DMS53 treated with DMSO at 0.1 percent for 48 hours (cell line): ENCODE measurements around the gene PHACTR1.
"Not testable (repeated sequence)": the region's sequence is repeated elsewhere in the genome, so short reads cannot be mapped to it uniquely, and the experiment has no call there.

ENCODE experiments used
- DNase-seq: peaks from one replicate; lab custom pipeline; 2025; ENCODE audit not compliant: unreplicated experiment; lab: John Stamatoyannopoulos, UW

The PHACTR1 gene

GRCh38 chr6:13222048-13222447 is 505.5 kb downstream of the PHACTR1 start:
- DNase-seq, result no peak

- no peak for DNase-seq
Measured at GRCh38 chr6:13226071-13226470, 509.5 kb downstream of the PHACTR1 start.

GRCh38 chr6:13228264-13229204 is 512.0 kb downstream of the PHACTR1 start:
- DNase-seq, result no peak

GRCh38 chr6:13229205-13230085 is 512.9 kb downstream of the PHACTR1 start:
- DNase-seq, result no peak

- DNase-seq, result no peak
Measured at GRCh38 chr6:13233106-13233505, 516.5 kb downstream of the PHACTR1 start.

GRCh38 chr6:13234130-13234529 is 517.6 kb downstream of the PHACTR1 start:
- DNase-seq, result no peak

GRCh38 chr6:13235339-13235738 is 518.8 kb downstream of the PHACTR1 start:
- no peak for DNase-seq

- no peak for DNase-seq
Measured at GRCh38 chr6:13237318-13237717, 520.8 kb downstream of the PHACTR1 start.

GRCh38 chr6:13238017-13238416 is 521.5 kb downstream of the PHACTR1 start:
- DNase-seq, result no peak

GRCh38 chr6:13238640-13239216 is 522.2 kb downstream of the PHACTR1 start:
- no peak for DNase-seq

GRCh38 chr6:13239530-13240455 is 523.2 kb downstream of the PHACTR1 start:
- no peak for DNase-seq

- no peak for DNase-seq
Measured at GRCh38 chr6:13241364-13241763, 524.8 kb downstream of the PHACTR1 start.

GRCh38 chr6:13242178-13242577 is 525.6 kb downstream of the PHACTR1 start:
- DNase-seq, result no peak

GRCh38 chr6:13242590-13242989 is 526.0 kb downstream of the PHACTR1 start:
- no peak for DNase-seq

GRCh38 chr6:13243033-13243432 is 526.5 kb downstream of the PHACTR1 start:
- DNase-seq, result no peak

GRCh38 chr6:13243745-13244144 is 527.2 kb downstream of the PHACTR1 start:
- not testable (repeated sequence) for DNase-seq

GRCh38 chr6:13247627-13248026 is 531.1 kb downstream of the PHACTR1 start:
- DNase-seq, result no peak

- no peak for DNase-seq
Measured at GRCh38 chr6:13248053-13248452, 531.5 kb downstream of the PHACTR1 start.

- DNase-seq, result no peak
Measured at GRCh38 chr6:13248584-13248985, 532.0 kb downstream of the PHACTR1 start.

- DNase-seq, result no peak
Measured at GRCh38 chr6:13248994-13249393, 532.4 kb downstream of the PHACTR1 start.
